NOMO-1 treated with DMSO at 0.1 percent for 48 hours (cell line): ENCODE data around the gene MAP3K4.
A peak's percentile ranks its signal among the peaks of the same experiment; 100 is the strongest.

Experiments
- DNase-seq: peaks from one replicate; lab custom pipeline; 2025; ENCODE audit not compliant: unreplicated experiment; lab: John Stamatoyannopoulos, UW

MAP3K4 gene

GRCh38 chr6:160991406-160992060, at the start of gene MAP3K4:
TSS of gene MAP3K4 (plus strand) at chr6:160991769. CDS start at chr6:160991932, 163 bp downstream.
- DNase-seq, result peak; percentile 58

GRCh38 chr6:160943997-160944396, 47.6 kb upstream of the MAP3K4 start:
- no peak for DNase-seq

DNA sequence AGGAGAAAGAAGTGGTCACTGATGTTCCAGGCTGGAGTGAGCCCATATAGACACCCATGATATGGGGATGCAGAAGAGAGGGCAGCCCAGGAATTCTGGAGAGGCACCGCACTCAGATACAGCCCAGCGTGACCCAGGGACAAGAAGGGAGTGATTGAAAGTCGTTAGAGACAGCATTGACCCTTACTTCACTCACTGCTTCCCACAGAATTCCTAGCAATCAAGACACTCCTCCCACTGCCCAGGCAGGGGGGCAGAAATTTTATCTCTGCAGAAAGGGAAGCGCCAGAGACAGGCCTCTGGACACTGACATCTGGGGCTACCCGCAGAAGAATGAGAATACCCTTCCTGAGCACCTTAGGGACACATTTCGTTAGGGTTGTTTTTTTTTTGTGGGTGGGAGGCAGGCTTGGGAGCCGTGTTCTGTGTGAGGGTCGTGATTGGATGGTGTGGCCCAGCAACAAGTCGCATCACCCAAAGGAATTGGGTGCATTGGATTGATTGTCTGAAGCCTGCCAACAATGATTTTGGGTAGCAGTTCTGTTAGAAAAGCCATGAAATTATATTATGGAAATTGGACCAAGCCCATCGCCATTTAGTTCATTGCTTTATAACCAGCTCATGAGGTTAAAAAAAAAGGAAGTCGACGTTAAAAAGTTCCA, 45.9 kb upstream of the MAP3K4 start:
- no peak for DNase-seq

GRCh38 chr6:160949531-160949930, 42.0 kb upstream of the MAP3K4 start:
- no peak for DNase-seq

GRCh38 chr6:160950507-160950906, 41.1 kb upstream of the MAP3K4 start:
- no peak for DNase-seq

DNA sequence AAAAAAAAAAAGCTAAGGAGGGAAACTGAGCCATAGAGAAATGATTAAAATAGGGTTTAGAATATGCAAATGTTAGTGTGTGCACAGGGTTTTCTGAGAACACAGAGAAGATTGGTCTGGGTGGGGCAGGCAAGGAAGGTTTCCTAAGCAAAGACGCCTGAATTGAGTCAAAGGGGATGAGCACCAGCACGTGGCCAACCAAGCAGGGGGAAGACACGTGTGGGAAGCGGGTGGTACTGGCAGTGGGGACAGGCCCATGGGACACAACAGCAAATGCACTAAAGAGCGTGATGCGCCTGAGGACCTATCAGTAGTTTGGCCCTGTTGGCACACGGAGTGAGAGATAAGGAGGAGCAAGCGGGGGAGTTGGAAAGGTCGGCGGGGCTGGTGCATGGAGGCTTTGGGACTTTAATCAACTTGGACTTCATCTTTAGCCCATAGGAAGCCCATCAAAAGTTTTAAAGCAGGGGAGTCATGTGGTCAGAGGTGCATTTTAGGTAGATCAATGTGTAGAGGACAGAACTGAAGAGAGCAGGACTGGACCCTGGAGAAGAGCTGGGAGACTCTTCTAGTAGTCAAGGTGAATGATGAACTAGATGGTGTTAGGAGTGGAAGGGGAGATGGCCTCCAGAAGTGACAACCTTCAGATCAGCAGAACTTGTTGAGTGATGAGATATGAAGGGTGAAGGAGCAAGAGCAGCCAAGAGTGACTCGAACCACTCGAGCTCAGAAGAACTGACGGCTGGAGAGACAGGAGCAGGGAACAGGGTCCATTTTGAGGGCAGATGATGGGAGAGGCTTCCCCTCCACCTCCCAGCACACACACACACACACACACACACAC, 40.2 kb upstream of the MAP3K4 start:
- DNase-seq, result no peak

GRCh38 chr6:160952633-160953281, 38.8 kb upstream of the MAP3K4 start:
- no peak for DNase-seq

DNA sequence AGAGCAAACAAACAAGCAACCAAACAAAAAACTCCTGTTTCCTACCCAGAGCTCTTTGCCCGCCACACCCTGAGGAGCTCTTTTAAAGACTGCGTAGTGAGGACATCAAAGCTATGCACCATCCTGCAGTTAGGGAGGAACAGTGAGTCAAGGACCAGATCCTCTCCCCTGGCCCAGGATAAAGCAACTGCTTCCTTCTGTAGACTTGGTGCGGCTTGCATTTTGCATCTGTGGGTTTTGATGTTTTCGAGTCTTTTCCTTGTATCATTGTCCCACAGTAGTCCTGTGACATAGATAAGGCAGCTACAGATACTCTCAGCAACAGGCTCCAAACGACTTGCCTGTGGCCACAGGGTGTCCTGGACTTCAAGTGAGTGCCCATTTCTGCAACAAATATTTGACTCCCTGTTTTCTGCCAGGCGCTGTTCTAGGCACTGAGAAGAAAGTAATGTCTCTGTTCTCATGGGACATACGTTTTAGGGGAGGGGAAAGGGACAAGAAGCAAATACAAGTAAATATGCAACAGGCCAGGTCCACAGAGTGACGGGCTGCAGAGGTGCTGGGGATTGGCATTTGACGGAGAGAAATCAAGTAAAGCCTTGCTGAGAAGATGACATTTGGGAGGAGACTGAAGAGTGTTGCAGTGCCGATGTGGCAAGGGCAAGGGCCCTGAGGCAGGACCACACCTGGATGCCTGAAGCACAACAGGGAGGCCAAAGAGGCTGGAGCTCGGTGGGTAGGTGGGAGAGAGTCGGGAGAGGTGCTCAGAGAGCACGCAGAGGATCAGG, 35.9 kb upstream of the MAP3K4 start:
- no peak for DNase-seq

GRCh38 chr6:160956300-160957035, 35.1 kb upstream of the MAP3K4 start:
- no peak for DNase-seq

DNA sequence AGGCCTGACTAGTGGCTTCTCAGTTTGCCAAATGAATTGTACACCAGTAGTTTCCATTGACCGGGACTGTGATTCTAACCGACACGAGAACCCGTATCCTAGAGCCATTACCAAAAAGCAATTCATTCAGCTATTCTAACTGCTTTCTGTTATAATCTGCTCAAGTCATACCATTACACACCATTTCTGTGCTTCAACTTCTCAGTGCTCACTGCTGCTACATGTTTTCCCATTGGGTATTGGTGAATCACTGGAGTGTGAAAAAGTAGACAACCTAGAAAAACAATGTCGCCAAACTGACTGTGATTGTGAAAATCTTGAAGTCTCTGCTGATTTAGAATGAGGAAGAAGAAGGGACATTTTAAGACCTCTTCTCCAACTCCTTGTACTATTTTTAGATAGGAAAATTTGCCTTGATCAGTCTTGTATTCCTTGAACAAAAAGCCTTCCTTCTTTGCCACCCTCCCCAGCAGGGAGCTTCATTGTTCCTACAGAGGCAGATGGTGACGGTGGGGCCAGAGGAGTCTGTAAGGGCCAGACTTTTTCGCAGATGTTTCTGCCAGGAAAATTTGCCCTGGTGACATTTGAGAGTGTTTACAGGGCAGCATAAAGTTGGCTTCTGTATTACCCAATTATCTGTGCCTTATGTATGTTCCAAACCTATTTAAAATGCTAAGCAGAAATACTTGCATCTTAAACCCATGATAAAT, 31.7 kb upstream of the MAP3K4 start:
- no peak for DNase-seq

DNA sequence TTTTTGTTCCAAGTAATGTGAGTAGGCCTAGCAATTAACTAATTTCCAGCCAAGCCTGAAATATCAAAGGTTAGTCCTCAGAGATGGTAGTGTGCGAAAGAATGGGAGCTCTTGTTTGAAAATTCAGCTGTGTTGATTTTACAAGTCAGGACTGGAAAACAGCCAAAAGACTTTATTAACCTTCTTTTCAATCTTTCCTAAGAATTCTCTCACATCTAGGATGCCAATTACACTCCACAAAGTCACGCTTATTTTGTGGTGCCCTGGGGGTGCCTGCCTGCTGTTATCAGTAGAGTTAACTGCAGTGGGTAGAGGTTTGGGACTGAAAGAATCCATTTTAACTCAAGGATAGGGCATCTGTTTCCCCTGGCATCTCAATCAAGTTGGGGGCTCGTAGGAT, 30.7 kb upstream of the MAP3K4 start:
- no peak for DNase-seq

- DNase-seq, result no peak
These were observed 28.5 kb upstream of the MAP3K4 start for GRCh38 chr6:160962835-160963623.

DNA sequence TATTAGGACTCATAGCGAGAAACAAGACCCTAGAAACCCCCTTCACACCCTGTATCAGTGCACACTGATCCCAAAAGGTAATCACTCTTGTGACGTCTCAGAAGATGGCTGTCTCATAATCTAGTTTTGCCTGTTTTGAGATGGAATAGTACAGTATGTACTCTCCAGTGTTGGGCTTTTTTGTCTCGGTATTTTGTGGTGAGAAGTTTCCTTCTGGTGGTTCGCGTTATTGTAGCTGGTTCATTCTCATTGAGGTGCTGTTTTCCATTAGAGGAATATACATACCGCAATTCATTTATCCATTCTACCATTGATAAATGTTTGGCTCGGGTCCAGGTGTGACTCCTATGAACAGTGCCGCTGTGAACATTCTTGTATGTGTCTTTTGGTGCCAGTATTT, 27.9 kb upstream of the MAP3K4 start:
- DNase-seq, result no peak

GRCh38 chr6:160965893-160966292, 25.7 kb upstream of the MAP3K4 start:
- DNase-seq, result no peak

GRCh38 chr6:160966493-160967229, 24.9 kb upstream of the MAP3K4 start:
- no peak for DNase-seq

- no peak for DNase-seq
These were observed 24.2 kb upstream of the MAP3K4 start for GRCh38 chr6:160967351-160967750.

DNA sequence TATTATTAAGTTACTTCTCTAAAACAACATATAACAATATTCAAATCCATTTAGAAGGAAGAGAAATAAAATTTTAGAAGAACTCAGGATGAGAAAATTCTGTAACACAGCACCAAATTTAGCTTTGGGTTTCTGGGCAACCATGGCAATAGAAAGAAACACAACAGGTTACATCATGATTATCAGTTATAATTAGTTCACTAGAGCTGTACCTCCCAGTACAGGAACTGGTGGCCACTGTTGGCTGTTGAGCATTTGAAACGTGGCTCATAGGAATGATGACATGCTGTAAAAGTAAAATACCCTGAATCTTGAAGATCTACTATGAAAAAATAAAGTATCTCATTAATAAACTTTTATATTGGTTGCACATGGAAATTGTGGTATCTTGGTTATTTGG, 23.7 kb upstream of the MAP3K4 start:
- DNase-seq, result no peak

DNA sequence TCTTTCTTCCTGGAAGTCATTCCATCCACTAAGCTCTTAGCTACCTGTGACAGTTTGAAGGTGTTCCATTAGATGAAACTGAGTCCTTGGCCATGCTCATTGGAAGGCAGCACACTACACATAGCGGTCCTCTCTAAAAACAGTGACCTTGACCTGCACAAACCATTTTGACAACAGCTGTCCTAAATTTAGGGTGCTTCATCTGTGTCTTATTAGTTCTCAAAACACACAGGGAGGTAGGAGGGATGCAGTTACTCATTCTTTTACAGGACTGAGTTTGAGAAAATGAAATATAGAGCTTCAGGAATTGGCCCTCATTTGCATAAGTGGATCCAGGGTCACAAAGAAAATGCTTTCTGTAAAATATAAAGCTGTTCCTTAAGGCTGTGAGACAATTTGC, 20.4 kb upstream of the MAP3K4 start:
- DNase-seq, result no peak
